PC-3 (cell line): ENCODE results near the gene ZFTA. TPM values are rescaled to one million over a fixed set of nuclear protein-coding genes. Genes with fewer than 3 reads are reported as not detected.

Experiments
- ATAC-seq: fragments of 200-7000 bp; cut with Tn5 transposase; 2 replicates; pipeline ENCODE4 v1.9.1; 2020; ENCODE audit warnings: mild to moderate bottlenecking, moderate library complexity
- BruUV-seq: library from RNA; stranded (reverse); fragments of 400-500 nt; replicated peaks from 2 replicates; lab custom pipeline; 2021; lab: Mats Ljungman, UMichigan
- CTCF ChIA-PET: fragments of 300-600 bp; sonication (Branson Sonifier 250); formaldehyde crosslinking; loops from one replicate; lab custom pipeline; 2022; ENCODE audit warnings: antibody characterized with exemption; lab: Charles Lee
- POLR2A ChIA-PET: fragments of 300-600 bp; sonication (Branson Sonifier 250); formaldehyde crosslinking; loops from one replicate; lab custom pipeline; 2022; ENCODE audit warnings: antibody characterized with exemption; ENCODE audit not compliant: unreplicated experiment; lab: Charles Lee
- DNase-seq: peaks from one replicate; pipeline ENCODE4 v3.0.0-alpha.2; 2015
- H2AFZ ChIP-seq: fragments of 300-600 bp; sonication (generic); 2 replicates; pipeline ENCODE4 v1.6.0; 2016; ENCODE audit warnings: antibody characterized with exemption, low read length
- H3F3A ChIP-seq: fragments of 300-600 bp; sonication (generic); one replicate; pipeline ENCODE4 v1.6.0; 2017; ENCODE audit warnings: antibody characterized with exemption, low read length, control low read depth, mild to moderate bottlenecking; ENCODE audit not compliant: unreplicated experiment
- H3K27ac ChIP-seq: fragments of 300-600 bp; sonication (generic); 2 replicates; pipeline ENCODE4 v1.5.1; 2016; ENCODE audit warnings: mild to moderate bottlenecking, low read length
- H3K27me3 ChIP-seq: fragments of 300-600 bp; sonication (generic); 2 replicates; pipeline ENCODE4 v1.6.1; 2016; ENCODE audit warnings: low read length, mixed read lengths
- H3K36me3 ChIP-seq: fragments of 300-600 bp; sonication (generic); 2 replicates; pipeline ENCODE4 v1.6.1; 2016; ENCODE audit warnings: low read depth, mixed run types, low read length, mixed read lengths
- H3K4me1 ChIP-seq: fragments of 300-600 bp; sonication (generic); 2 replicates; pipeline ENCODE4 v1.5.1; 2016; ENCODE audit warnings: low read length; ENCODE audit not compliant: insufficient read depth
- H3K4me2 ChIP-seq: fragments of 300-600 bp; sonication (generic); 2 replicates; pipeline ENCODE4 v1.6.0; 2016; ENCODE audit warnings: low read length
- H3K4me3 ChIP-seq: fragments of 300-600 bp; sonication (generic); 2 replicates; pipeline ENCODE4 v1.5.1; 2016; ENCODE audit warnings: mild to moderate bottlenecking, low read length, mixed read lengths
- H3K79me2 ChIP-seq: fragments of 300-600 bp; sonication (generic); 2 replicates; pipeline ENCODE4 v1.6.1; 2017; ENCODE audit warnings: low read length, mixed read lengths
- H3K9ac ChIP-seq: fragments of 300-600 bp; sonication (generic); 2 replicates; pipeline ENCODE4 v1.6.0; 2016; ENCODE audit warnings: mild to moderate bottlenecking, low read length
- H3K9me2 ChIP-seq: fragments of 300-600 bp; sonication (generic); replicated peaks from 2 replicates; pipeline ENCODE4 v1.6.1; 2016; ENCODE audit warnings: mixed run types, low read length, mixed read lengths
- H3K9me3 ChIP-seq: fragments of 300-600 bp; sonication (generic); 2 replicates; pipeline ENCODE4 v1.6.1; 2016; ENCODE audit warnings: low read length, mixed read lengths
- H4K20me1 ChIP-seq: fragments of 300-600 bp; sonication (generic); 2 replicates; pipeline ENCODE4 v1.6.1; 2016; ENCODE audit warnings: low read length, mixed read lengths
- EZH2 ChIP-seq: fragments of 300-600 bp; sonication (generic); IDR thresholded peaks from one replicate; pipeline ENCODE4 v1.6.1; 2017; ENCODE audit warnings: antibody characterized with exemption, mild to moderate bottlenecking, low read length; ENCODE audit not compliant: unreplicated experiment
- EZH2phosphoT487 ChIP-seq: fragments of 300-600 bp; sonication (generic); IDR thresholded peaks from 2 replicates; pipeline ENCODE4 v1.6.1; 2018; ENCODE audit warnings: mild to moderate bottlenecking, antibody characterized with exemption, low read length, borderline replicate concordance
- intact Hi-C: fragments of 100-400 bp; cut with micrococcal nuclease; formaldehyde crosslinking; loops from 2 replicates; pipeline ENCODE4 v1.9.0; 2023
- total RNA-seq: library from RNA; depleted of rRNA; stranded (reverse); fragments of >200 nt; gene quantifications from 2 replicates; pipeline ENCODE4 v1.2.3, GENCODE V29; 2014
- TF ChIP-seq, protein P1 (sequence below): fragments of 300-600 bp; sonication (generic); conservative IDR thresholded peaks from 2 replicates; pipeline ENCODE4 v1.5.1; 2017; ENCODE audit warnings: antibody characterized with exemption, low read depth, mild to moderate bottlenecking, low read length

The ZFTA gene
- total RNA-seq, 1 experiment from 2014 or later = 15.1 TPM

DNA sequence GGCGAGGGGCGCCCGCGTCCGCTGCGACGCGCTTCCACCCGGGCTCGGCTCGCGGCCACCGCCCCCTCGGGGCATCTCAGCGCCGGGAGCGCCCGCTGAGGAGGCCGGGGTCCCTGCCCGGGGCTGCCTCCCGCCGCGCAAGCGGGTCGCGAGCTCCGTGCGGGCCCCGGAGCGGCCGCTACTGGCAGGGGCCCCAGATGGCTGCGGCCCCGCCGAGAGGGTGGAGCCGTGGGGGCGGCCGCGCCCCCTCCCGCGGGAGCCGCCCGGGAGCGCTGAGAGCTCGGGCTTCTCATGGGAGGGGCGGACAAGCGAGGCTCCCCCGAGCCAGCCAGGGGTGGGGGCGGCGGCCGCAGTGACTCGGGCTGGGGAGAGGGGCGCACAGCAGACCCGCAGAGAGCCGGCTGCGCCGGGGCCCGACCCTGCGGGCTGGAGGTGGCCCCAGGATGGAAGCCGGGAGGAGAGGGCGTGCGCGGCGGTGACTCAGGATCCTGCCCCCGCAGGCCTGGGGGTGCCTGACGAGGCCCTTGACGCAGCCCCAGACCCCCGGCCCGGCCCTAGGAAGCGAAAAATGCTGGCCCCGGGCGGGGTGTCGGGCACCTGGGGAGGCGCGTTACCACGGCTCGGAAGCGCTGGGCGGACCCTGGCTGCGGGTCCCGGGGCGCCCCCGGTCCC lies 603 bp upstream of the ZFTA start:
- Histone ChIP-seq H3K79me2 (peaks cover 21% of the 10 kb centered on the region), H4K20me1 (peaks cover 13% of the 10 kb centered on the region), H3K9me3 (no peaks in the 10 kb centered on the region), H3F3A (peaks cover 7% of the 10 kb centered on the region), H3K36me3 (no peaks in the 10 kb centered on the region), H3K27ac (no peak overlapping the region), H3K27me3 (no peaks in the 10 kb centered on the region), H3K4me3 (peak overlapping the region; percentile 85), H2AFZ (peak overlapping the region; percentile 87), H3K4me1 (peaks cover 9% of the 10 kb centered on the region; the same call in 1 of the 2 replicates), H3K9me2 (no peaks in the 10 kb centered on the region), H3K9ac (peak overlapping the region; percentile 48; the same call in 1 of the 2 replicates), H3K4me2 (peak overlapping the region; percentile 83)
- no peak for TF ChIP-seq EZH2phosphoT487
- peak; percentile 46 for DNase-seq
- intact Hi-C loops = loop anchor here (5.0 to 10.0 kb wide), 2 partner anchors 178 to 376 kb away; no protein-coding TSS in a partner anchor
- POLR2A ChIA-PET = no interaction called here
- ATAC-seq = peak; percentile 37
- CTCF ChIA-PET = interaction anchor here (0.6 to 0.7 kb wide), 2 partner anchors 177 to 193 kb away, joined by 3 to 5 read pairs; no protein-coding TSS in a partner anchor
- no TSS peak for BruUV-seq

DNA sequence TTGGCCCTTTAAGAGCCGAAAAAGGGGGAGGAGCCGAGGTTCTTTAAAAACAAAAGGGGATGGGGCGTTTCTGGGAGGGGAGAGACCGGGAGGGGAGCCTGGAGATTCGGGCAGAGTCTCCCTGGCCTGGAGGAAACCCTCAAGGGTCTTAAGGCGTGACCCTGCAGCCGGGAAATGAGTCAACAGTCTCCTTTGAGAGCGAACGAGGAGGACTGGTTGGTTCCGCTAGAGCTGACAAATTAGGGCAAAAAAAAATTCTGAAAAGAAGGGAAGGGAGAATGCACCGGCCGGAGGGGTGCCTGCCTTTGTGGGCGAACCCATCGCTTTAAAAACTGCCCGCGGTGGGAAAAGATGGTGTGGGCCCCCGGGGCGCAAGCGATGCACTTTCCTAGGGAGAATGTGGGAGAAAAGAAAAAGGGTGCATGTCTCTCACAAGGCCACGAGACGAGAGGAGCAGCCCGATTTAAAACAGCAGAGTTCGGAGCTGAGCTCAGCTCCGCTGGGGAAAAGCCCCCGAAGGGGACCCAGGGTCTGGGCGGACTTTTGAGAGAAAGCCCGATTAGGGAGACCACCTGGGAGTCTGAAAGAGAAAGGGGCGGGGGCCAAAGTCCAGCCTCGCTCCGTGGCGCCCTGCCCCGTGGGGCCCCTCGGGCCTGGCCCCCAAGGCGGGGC lies 874 bp downstream of the ZFTA start:
- peak overlapping the region; percentile 100 for H3K4me2 ChIP-seq
- no peaks in the 10 kb centered on the region for H3K9me3 ChIP-seq
- DNase-seq (peak; percentile 77), ATAC-seq (peak; percentile 44)
- H3K79me2 ChIP-seq = peaks cover 21% of the 10 kb centered on the region
- H3K4me1 ChIP-seq = peaks cover 9% of the 10 kb centered on the region; the same call in 1 of the 2 replicates
- TF ChIP-seq, protein P1, sequence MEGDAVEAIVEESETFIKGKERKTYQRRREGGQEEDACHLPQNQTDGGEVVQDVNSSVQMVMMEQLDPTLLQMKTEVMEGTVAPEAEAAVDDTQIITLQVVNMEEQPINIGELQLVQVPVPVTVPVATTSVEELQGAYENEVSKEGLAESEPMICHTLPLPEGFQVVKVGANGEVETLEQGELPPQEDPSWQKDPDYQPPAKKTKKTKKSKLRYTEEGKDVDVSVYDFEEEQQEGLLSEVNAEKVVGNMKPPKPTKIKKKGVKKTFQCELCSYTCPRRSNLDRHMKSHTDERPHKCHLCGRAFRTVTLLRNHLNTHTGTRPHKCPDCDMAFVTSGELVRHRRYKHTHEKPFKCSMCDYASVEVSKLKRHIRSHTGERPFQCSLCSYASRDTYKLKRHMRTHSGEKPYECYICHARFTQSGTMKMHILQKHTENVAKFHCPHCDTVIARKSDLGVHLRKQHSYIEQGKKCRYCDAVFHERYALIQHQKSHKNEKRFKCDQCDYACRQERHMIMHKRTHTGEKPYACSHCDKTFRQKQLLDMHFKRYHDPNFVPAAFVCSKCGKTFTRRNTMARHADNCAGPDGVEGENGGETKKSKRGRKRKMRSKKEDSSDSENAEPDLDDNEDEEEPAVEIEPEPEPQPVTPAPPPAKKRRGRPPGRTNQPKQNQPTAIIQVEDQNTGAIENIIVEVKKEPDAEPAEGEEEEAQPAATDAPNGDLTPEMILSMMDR = no peak
- TF ChIP-seq EZH2 = no peak
- no peak for TF ChIP-seq EZH2phosphoT487
- no peaks in the 10 kb centered on the region for H3K27me3 ChIP-seq
- H3K27ac ChIP-seq = no peak overlapping the region
- no peaks in the 10 kb centered on the region for H3K9me2 ChIP-seq
- intact Hi-C loops = loop anchor here (1.0 to 10.0 kb wide), 4 partner anchors 47 to 377 kb away; partner anchors contain the start of gene MARK2
- peaks cover 13% of the 10 kb centered on the region for H4K20me1 ChIP-seq
- H3K9ac ChIP-seq = peak overlapping the region; percentile 70
- peak overlapping the region; percentile 79 for H2AFZ ChIP-seq
- POLR2A ChIA-PET = interaction anchor here (0.6 to 0.7 kb wide), 3 partner anchors 55 to 1972 kb away, joined by 3 to 18 read pairs (median 9); no protein-coding TSS in a partner anchor
- CTCF ChIA-PET = interaction anchor here (0.6 to 1.7 kb wide), 3 partner anchors 70 to 178 kb away, joined by 3 to 7 read pairs (median 6); no protein-coding TSS in a partner anchor
- H3K36me3 ChIP-seq = no peaks in the 10 kb centered on the region
- H3F3A ChIP-seq = peaks cover 7% of the 10 kb centered on the region
- BruUV-seq = no TSS peak
- H3K4me3 ChIP-seq = peak overlapping the region; percentile 100

DNA sequence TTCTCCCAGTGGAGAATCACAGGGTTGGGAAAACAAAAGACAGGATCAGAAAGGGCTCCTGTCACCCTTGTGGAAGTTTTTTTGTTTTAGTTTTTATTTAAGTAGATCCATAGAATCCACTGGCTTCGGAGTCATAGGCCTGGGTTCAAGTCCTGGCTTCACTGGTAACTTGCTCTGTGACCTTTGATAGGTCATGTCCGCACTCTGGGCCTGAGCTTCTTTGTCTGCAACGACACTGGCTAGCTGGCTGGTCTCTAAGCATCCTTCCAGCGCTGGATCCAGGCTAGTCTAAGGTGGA lies 1.4 kb downstream of the ZFTA start:
- BruUV-seq = TSS peak; percentile 69
- DNase-seq (no peak), ATAC-seq (no peak)
- H3K4me1 ChIP-seq = peaks cover 9% of the 10 kb centered on the region; the same call in 1 of the 2 replicates
- H2AFZ ChIP-seq = peak overlapping the region; percentile 79
- TF ChIP-seq EZH2 = no peak
- TF ChIP-seq, protein P1 = no peak
- TF ChIP-seq EZH2phosphoT487 = no peak
- H3K9ac ChIP-seq = no peak overlapping the region; the same call in 1 of the 2 replicates
- no peaks in the 10 kb centered on the region for H3K36me3 ChIP-seq
- H3K4me3 ChIP-seq = peak overlapping the region; percentile 100
- ChIA-PET POLR2A (interaction anchor here (0.7 kb wide), 1 partner anchor 84 kb away, joined by 9 read pairs; no protein-coding TSS in a partner anchor), CTCF (interaction anchor here (1.2 to 1.7 kb wide), 2 partner anchors 70 to 179 kb away, joined by 3 to 7 read pairs; no protein-coding TSS in a partner anchor)
- no peaks in the 10 kb centered on the region for H3K9me3 ChIP-seq
- peak overlapping the region; percentile 100 for H3K4me2 ChIP-seq
- peaks cover 7% of the 10 kb centered on the region for H3F3A ChIP-seq
- peaks cover 21% of the 10 kb centered on the region for H3K79me2 ChIP-seq
- no peaks in the 10 kb centered on the region for H3K27me3 ChIP-seq
- no peak overlapping the region for H3K27ac ChIP-seq
- intact Hi-C loops = loop anchor here (2.0 to 10.0 kb wide), 3 partner anchors 72 to 378 kb away; partner anchors contain the start of gene MARK2
- H3K9me2 ChIP-seq = no peaks in the 10 kb centered on the region
- H4K20me1 ChIP-seq = peaks cover 13% of the 10 kb centered on the region
